Activated naive CD8-positive, alpha-beta T cell (primary cell): ENCODE measurements around the gene ADCK1.
"Not testable (repeated sequence)": the region's sequence is repeated elsewhere in the genome, so short reads cannot be mapped to it uniquely, and the experiment has no call there.

ENCODE experiments used
- H3K27ac Mint-ChIP-seq: one replicate; pipeline ENCODE4 v1.8.0; 2021; ENCODE audit warnings: mixed read lengths
- H3K27me3 Mint-ChIP-seq: one replicate; pipeline ENCODE4 v1.8.0; 2021; ENCODE audit warnings: mixed read lengths
- H3K36me3 Mint-ChIP-seq: one replicate; pipeline ENCODE4 v1.8.0; 2021; ENCODE audit warnings: mixed read lengths
- H3K4me1 Mint-ChIP-seq: one replicate; pipeline ENCODE4 v1.8.0; 2021; ENCODE audit warnings: low read depth, mixed read lengths
- H3K4me3 Mint-ChIP-seq: one replicate; pipeline ENCODE4 v1.8.0; 2021; ENCODE audit warnings: mild to moderate bottlenecking, mixed read lengths
- H3K9me3 Mint-ChIP-seq: one replicate; pipeline ENCODE4 v1.8.0; 2021; ENCODE audit warnings: low read depth, mixed read lengths

The ADCK1 gene

GRCh38 chr14:77914073-77914721, 114.3 kb downstream of the ADCK1 start:
- Mint-ChIP-seq H3K27ac (peak overlapping the region; percentile 5), H3K4me3 (no peak overlapping the region), H3K9me3 (peaks cover 3% of the 10 kb centered on the region), H3K4me1 (no peaks in the 10 kb centered on the region), H3K36me3 (peaks cover 26% of the 10 kb centered on the region), H3K27me3 (no peaks in the 10 kb centered on the region)

- not testable (repeated sequence) for H3K4me1 Mint-ChIP-seq, H3K27me3 Mint-ChIP-seq, H3K4me3 Mint-ChIP-seq, H3K27ac Mint-ChIP-seq
- peaks cover 10% of the 10 kb centered on the region for H3K9me3 Mint-ChIP-seq
- peaks cover 35% of the 10 kb centered on the region for H3K36me3 Mint-ChIP-seq
Measured at GRCh38 chr14:77915390-77915789, 115.5 kb downstream of the ADCK1 start.

- Mint-ChIP-seq H3K9me3 (peaks cover 10% of the 10 kb centered on the region), H3K27ac (no peak overlapping the region), H3K36me3 (peaks cover 30% of the 10 kb centered on the region), H3K27me3 (no peaks in the 10 kb centered on the region), H3K4me3 (no peak overlapping the region), H3K4me1 (no peaks in the 10 kb centered on the region)
Measured at GRCh38 chr14:77917491-77918201, 117.7 kb downstream of the ADCK1 start.

- no peaks in the 10 kb centered on the region for H3K27me3 Mint-ChIP-seq
- H3K36me3 Mint-ChIP-seq: peaks cover 30% of the 10 kb centered on the region
- H3K27ac Mint-ChIP-seq: no peak overlapping the region
- no peaks in the 10 kb centered on the region for H3K4me1 Mint-ChIP-seq
- no peak overlapping the region for H3K4me3 Mint-ChIP-seq
- peaks cover 10% of the 10 kb centered on the region for H3K9me3 Mint-ChIP-seq
Measured at GRCh38 chr14:77918448-77918847, 118.5 kb downstream of the ADCK1 start.

- no peaks in the 10 kb centered on the region for H3K4me1 Mint-ChIP-seq
- H3K4me3 Mint-ChIP-seq: no peak overlapping the region
- no peaks in the 10 kb centered on the region for H3K27me3 Mint-ChIP-seq
- peaks cover 30% of the 10 kb centered on the region for H3K36me3 Mint-ChIP-seq
- H3K9me3 Mint-ChIP-seq: peaks cover 10% of the 10 kb centered on the region
- no peak overlapping the region for H3K27ac Mint-ChIP-seq
Measured at GRCh38 chr14:77920312-77920711, 120.4 kb downstream of the ADCK1 start.

GRCh38 chr14:77921818-77922217, 121.9 kb downstream of the ADCK1 start:
- H3K4me3 Mint-ChIP-seq: no peak overlapping the region
- no peak overlapping the region for H3K27ac Mint-ChIP-seq
- no peaks in the 10 kb centered on the region for H3K27me3 Mint-ChIP-seq
- H3K36me3 Mint-ChIP-seq: peaks cover 33% of the 10 kb centered on the region
- no peaks in the 10 kb centered on the region for H3K4me1 Mint-ChIP-seq
- peaks cover 10% of the 10 kb centered on the region for H3K9me3 Mint-ChIP-seq

GRCh38 chr14:77923131-77923936, 123.4 kb downstream of the ADCK1 start:
- H3K4me1 Mint-ChIP-seq: no peaks in the 10 kb centered on the region
- H3K27ac Mint-ChIP-seq: no peak overlapping the region
- H3K4me3 Mint-ChIP-seq: no peak overlapping the region
- no peaks in the 10 kb centered on the region for H3K27me3 Mint-ChIP-seq
- peaks cover 40% of the 10 kb centered on the region for H3K36me3 Mint-ChIP-seq
- H3K9me3 Mint-ChIP-seq: peaks cover 10% of the 10 kb centered on the region

- peaks cover 6% of the 10 kb centered on the region for H3K9me3 Mint-ChIP-seq
- H3K4me3 Mint-ChIP-seq: no peak overlapping the region
- no peaks in the 10 kb centered on the region for H3K4me1 Mint-ChIP-seq
- no peaks in the 10 kb centered on the region for H3K27me3 Mint-ChIP-seq
- H3K36me3 Mint-ChIP-seq: peaks cover 41% of the 10 kb centered on the region
- no peak overlapping the region for H3K27ac Mint-ChIP-seq
Measured at GRCh38 chr14:77924141-77924948, 124.4 kb downstream of the ADCK1 start.

- Mint-ChIP-seq H3K9me3 (no peaks in the 10 kb centered on the region), H3K4me1 (no peaks in the 10 kb centered on the region), H3K4me3 (no peak overlapping the region), H3K36me3 (peaks cover 43% of the 10 kb centered on the region), H3K27me3 (no peaks in the 10 kb centered on the region), H3K27ac (no peak overlapping the region)
Measured at GRCh38 chr14:77926942-77927341, 127.0 kb downstream of the ADCK1 start.

- H3K27ac Mint-ChIP-seq: no peak overlapping the region
Measured at GRCh38 chr14:77931441-77931840, 131.5 kb downstream of the ADCK1 start.

GRCh38 chr14:77936138-77936639, 136.3 kb downstream of the ADCK1 start:
- H3K27me3 Mint-ChIP-seq: no peaks in the 10 kb centered on the region
- H3K9me3 Mint-ChIP-seq: peaks cover 18% of the 10 kb centered on the region
- H3K4me1 Mint-ChIP-seq: no peaks in the 10 kb centered on the region
- no peak overlapping the region for H3K27ac Mint-ChIP-seq
- peaks cover 44% of the 10 kb centered on the region for H3K36me3 Mint-ChIP-seq
- no peak overlapping the region for H3K4me3 Mint-ChIP-seq

More at GRCh38 chr14:77931441-77931840, 131.5 kb downstream of the ADCK1 start:
- H3K4me3 Mint-ChIP-seq: no peak overlapping the region
- peaks cover 17% of the 10 kb centered on the region for H3K9me3 Mint-ChIP-seq
- H3K36me3 Mint-ChIP-seq: peaks cover 61% of the 10 kb centered on the region
- no peaks in the 10 kb centered on the region for H3K4me1 Mint-ChIP-seq
- H3K27me3 Mint-ChIP-seq: no peaks in the 10 kb centered on the region

- Mint-ChIP-seq H3K27me3 (peaks cover 2% of the 10 kb centered on the region), H3K36me3 (peaks cover 2% of the 10 kb centered on the region), H3K4me3 (no peak overlapping the region), H3K9me3 (peaks cover 10% of the 10 kb centered on the region), H3K27ac (no peak overlapping the region), H3K4me1 (no peaks in the 10 kb centered on the region)
Measured at GRCh38 chr14:77947372-77947771, 147.5 kb downstream of the ADCK1 start.

- Mint-ChIP-seq H3K27ac (no peak overlapping the region), H3K9me3 (peaks cover 5% of the 10 kb centered on the region), H3K4me1 (no peaks in the 10 kb centered on the region), H3K36me3 (peaks cover 2% of the 10 kb centered on the region), H3K4me3 (no peak overlapping the region), H3K27me3 (peaks cover 2% of the 10 kb centered on the region)
Measured at GRCh38 chr14:77950371-77951063, 150.6 kb downstream of the ADCK1 start.
